PC-9 (cell line): ENCODE measurements around the gene SLC35F3. TPM values are rescaled to one million over a fixed set of nuclear protein-coding genes. Genes with fewer than 3 reads are reported as not detected.

Source experiments
- BruUV-seq: library from RNA; stranded (reverse); fragments of 400-500 nt; replicated peaks from 2 replicates; lab custom pipeline; 2021; lab: Mats Ljungman, UMichigan
- CTCF ChIA-PET: fragments of 300-600 bp; sonication (Branson Sonifier 250); formaldehyde crosslinking; loops from one replicate; lab custom pipeline; 2022; ENCODE audit warnings: antibody characterized with exemption; lab: Charles Lee
- POLR2A ChIA-PET: fragments of 300-600 bp; sonication (Branson Sonifier 250); formaldehyde crosslinking; loops from one replicate; lab custom pipeline; 2022; ENCODE audit warnings: antibody characterized with exemption; ENCODE audit not compliant: unreplicated experiment; lab: Charles Lee
- DNase-seq, 2 experiments: peaks; one replicate each; pipeline versions ENCODE4 v3.0.0 to v3.0.0-alpha.2; 2015 to 2022; ENCODE audit warnings: mixed read lengths in 1 of 2
- H2AFZ ChIP-seq: fragments of 200-600 bp; sonication (generic); 2 replicates; pipeline ENCODE4 v1.8.1; 2017; ENCODE audit warnings: antibody characterized with exemption
- H3F3A ChIP-seq: fragments of 200-600 bp; sonication (generic); 2 replicates; pipeline ENCODE4 v1.8.1; 2017; ENCODE audit warnings: antibody characterized with exemption, mild to moderate bottlenecking, low read depth; ENCODE audit not compliant: insufficient read depth
- H3K27ac ChIP-seq: fragments of 200-600 bp; sonication (generic); 2 replicates; pipeline ENCODE4 v1.6.1; 2016; ENCODE audit warnings: mixed run types
- H3K27me3 ChIP-seq: fragments of 200-600 bp; sonication (generic); 2 replicates; pipeline ENCODE4 v1.6.1; 2016; ENCODE audit warnings: low read depth, mixed run types; ENCODE audit not compliant: insufficient read depth
- H3K36me3 ChIP-seq: fragments of 200-600 bp; sonication (generic); 2 replicates; pipeline ENCODE4 v1.6.1; 2016; ENCODE audit warnings: low read depth, mixed run types
- H3K4me1 ChIP-seq: fragments of 200-600 bp; sonication (generic); replicated peaks from 2 replicates; pipeline ENCODE4 v1.6.1; 2016; ENCODE audit warnings: mixed run types; ENCODE audit not compliant: insufficient read depth
- H3K4me2 ChIP-seq: fragments of 200-600 bp; sonication (generic); 2 replicates; pipeline ENCODE4 v1.6.1; 2017; ENCODE audit warnings: mixed run types
- H3K4me3 ChIP-seq: fragments of 200-600 bp; sonication (generic); 2 replicates; pipeline ENCODE4 v1.6.1; 2016; ENCODE audit warnings: mixed run types
- H3K79me2 ChIP-seq: fragments of 200-600 bp; sonication (generic); 2 replicates; pipeline ENCODE4 v1.6.1; 2017; ENCODE audit warnings: low read depth, mixed run types
- H3K9me2 ChIP-seq: fragments of 200-600 bp; sonication (generic); 2 replicates; pipeline ENCODE4 v1.8.1; 2017; ENCODE audit warnings: mild to moderate bottlenecking; ENCODE audit not compliant: insufficient read depth
- H3K9me3 ChIP-seq: fragments of 200-600 bp; sonication (generic); 2 replicates; pipeline ENCODE4 v1.8.1; 2016; ENCODE audit warnings: low read depth; ENCODE audit not compliant: insufficient read depth
- H4K20me1 ChIP-seq: fragments of 200-600 bp; sonication (generic); 2 replicates; pipeline ENCODE4 v1.8.1; 2017; ENCODE audit not compliant: insufficient read depth
- EZH2 ChIP-seq: fragments of 200-600 bp; sonication (generic); IDR thresholded peaks from 2 replicates; pipeline ENCODE4 v1.8.0; 2017; ENCODE audit warnings: antibody characterized with exemption, low read depth
- intact Hi-C: fragments of 100-400 bp; cut with micrococcal nuclease; formaldehyde crosslinking; loops from one replicate; pipeline ENCODE4 v1.10.0; 2022; ENCODE audit not compliant: unreplicated experiment
- total RNA-seq: library from RNA; stranded (reverse); gene quantifications from 2 replicates; pipeline ENCODE4 v1.2.3, GENCODE V29; 2021
- TF ChIP-seq, protein P1 (sequence below): fragments of 200-600 bp; sonication (generic); conservative IDR thresholded peaks from 2 replicates; pipeline ENCODE4 v1.6.1; 2017; ENCODE audit warnings: mixed run types, antibody characterized with exemption, mild to moderate bottlenecking, moderate library complexity

SLC35F3 gene
- total RNA-seq, 1 experiment from 2014 or later: 6.1 TPM

DNA sequence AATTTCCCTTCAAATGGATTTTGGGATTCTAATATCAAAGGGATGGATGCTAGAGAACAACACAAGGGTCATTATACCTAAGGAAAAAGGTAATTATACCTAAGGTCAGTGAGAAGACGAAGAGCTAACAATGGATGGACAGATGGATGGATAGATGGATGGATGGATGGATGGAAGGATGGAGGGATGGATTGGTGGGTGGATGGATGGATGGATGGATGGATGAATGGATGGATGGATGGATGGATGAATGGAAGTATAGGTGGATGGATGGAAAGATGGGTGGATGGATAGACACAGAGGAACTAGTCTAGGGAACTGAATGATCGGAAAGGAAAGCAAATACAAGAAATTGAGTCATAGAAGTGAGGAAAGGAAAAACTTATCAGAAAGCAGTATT, 34.0 kb downstream of the SLC35F3 start:
- DNase-seq: no peak
- H3K36me3 ChIP-seq: no peaks in the 10 kb centered on the region
- 0 out of 2 replicates have a peak, but pooled peaks cover 4% of the 10 kb centered on the region for H3K9me3 ChIP-seq
- H3K4me3 ChIP-seq: no peak overlapping the region
- TF ChIP-seq, protein P1, sequence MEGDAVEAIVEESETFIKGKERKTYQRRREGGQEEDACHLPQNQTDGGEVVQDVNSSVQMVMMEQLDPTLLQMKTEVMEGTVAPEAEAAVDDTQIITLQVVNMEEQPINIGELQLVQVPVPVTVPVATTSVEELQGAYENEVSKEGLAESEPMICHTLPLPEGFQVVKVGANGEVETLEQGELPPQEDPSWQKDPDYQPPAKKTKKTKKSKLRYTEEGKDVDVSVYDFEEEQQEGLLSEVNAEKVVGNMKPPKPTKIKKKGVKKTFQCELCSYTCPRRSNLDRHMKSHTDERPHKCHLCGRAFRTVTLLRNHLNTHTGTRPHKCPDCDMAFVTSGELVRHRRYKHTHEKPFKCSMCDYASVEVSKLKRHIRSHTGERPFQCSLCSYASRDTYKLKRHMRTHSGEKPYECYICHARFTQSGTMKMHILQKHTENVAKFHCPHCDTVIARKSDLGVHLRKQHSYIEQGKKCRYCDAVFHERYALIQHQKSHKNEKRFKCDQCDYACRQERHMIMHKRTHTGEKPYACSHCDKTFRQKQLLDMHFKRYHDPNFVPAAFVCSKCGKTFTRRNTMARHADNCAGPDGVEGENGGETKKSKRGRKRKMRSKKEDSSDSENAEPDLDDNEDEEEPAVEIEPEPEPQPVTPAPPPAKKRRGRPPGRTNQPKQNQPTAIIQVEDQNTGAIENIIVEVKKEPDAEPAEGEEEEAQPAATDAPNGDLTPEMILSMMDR: no peak
- TF ChIP-seq EZH2: no peak
- H3K79me2 ChIP-seq: no peaks in the 10 kb centered on the region
- no peak overlapping the region for H2AFZ ChIP-seq
- no peaks in the 10 kb centered on the region for H3K9me2 ChIP-seq
- no peaks in the 10 kb centered on the region for H4K20me1 ChIP-seq
- no peaks in the 10 kb centered on the region for H3K4me1 ChIP-seq
- no TSS peak for BruUV-seq
- CTCF ChIA-PET: no interaction called here
- H3F3A ChIP-seq: no peaks in the 10 kb centered on the region
- H3K4me2 ChIP-seq: no peak overlapping the region
- POLR2A ChIA-PET: no interaction called here
- no peak overlapping the region for H3K27ac ChIP-seq
- H3K27me3 ChIP-seq: no peaks in the 10 kb centered on the region
- intact Hi-C loops: no loop called here

DNA sequence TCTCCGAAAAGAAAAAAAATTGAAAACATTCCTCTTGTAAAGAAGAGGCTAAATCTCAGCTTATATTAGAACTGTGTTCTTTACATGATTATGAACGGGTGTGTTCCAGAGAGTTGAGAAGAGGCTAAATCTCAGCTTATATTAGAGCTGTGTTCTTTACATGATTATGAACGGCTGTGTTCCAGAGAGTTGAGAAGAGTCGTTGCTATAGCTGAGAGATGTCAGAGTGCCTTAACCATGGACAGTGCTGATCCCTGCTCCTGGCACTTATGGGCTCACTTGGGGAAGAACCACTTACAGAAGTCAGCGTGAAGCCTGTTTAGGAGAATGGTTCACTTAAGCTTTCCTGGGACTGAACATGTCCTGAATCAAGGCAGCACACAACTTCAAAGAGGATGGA, 35.0 kb downstream of the SLC35F3 start:
- no peak overlapping the region for H3K27ac ChIP-seq
- no peak overlapping the region for H3K4me3 ChIP-seq
- H3K9me3 ChIP-seq: 0 out of 2 replicates have a peak, but pooled peaks cover 4% of the 10 kb centered on the region
- no peaks in the 10 kb centered on the region for H3F3A ChIP-seq
- H3K9me2 ChIP-seq: no peaks in the 10 kb centered on the region
- intact Hi-C loops: no loop called here
- TF ChIP-seq, protein P1: no peak
- TF ChIP-seq EZH2: no peak
- CTCF ChIA-PET: no interaction called here
- H2AFZ ChIP-seq: no peak overlapping the region
- H3K79me2 ChIP-seq: no peaks in the 10 kb centered on the region
- H3K4me1 ChIP-seq: no peaks in the 10 kb centered on the region
- no peak for DNase-seq
- H3K4me2 ChIP-seq: no peak overlapping the region
- no peaks in the 10 kb centered on the region for H3K36me3 ChIP-seq
- H3K27me3 ChIP-seq: no peaks in the 10 kb centered on the region
- POLR2A ChIA-PET: no interaction called here
- no TSS peak for BruUV-seq
- no peaks in the 10 kb centered on the region for H4K20me1 ChIP-seq

DNA sequence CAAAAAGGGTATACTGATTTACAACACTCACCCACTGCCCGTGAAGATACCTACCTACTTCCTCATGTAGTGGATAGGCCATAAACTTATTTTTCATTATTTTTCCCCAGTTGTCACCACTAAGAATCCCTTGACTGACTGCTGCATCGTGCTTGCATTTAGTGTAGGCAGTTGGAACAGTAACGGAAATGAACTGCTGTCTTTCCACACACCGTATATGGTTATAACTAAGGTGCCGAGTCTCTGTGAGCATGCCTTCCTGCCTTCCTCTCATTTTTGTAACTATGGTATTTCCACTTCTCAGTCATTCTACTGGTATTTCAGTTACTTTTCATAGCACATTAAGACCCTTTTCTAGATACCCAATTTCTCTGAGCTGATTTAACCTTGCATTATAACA, 36.4 kb downstream of the SLC35F3 start:
- no peaks in the 10 kb centered on the region for H3K9me2 ChIP-seq
- H3K79me2 ChIP-seq: no peaks in the 10 kb centered on the region
- no peak overlapping the region for H3K27ac ChIP-seq
- no peaks in the 10 kb centered on the region for H3F3A ChIP-seq
- POLR2A ChIA-PET: no interaction called here
- H2AFZ ChIP-seq: no peak overlapping the region
- H3K4me1 ChIP-seq: peaks cover 4% of the 10 kb centered on the region; the same call in 1 of the 2 replicates
- CTCF ChIA-PET: no interaction called here
- no peaks in the 10 kb centered on the region for H3K27me3 ChIP-seq
- no peak overlapping the region for H3K4me3 ChIP-seq
- no peaks in the 10 kb centered on the region for H3K36me3 ChIP-seq
- no peaks in the 10 kb centered on the region for H4K20me1 ChIP-seq
- no TSS peak for BruUV-seq
- intact Hi-C loops: no loop called here
- no peak overlapping the region for H3K4me2 ChIP-seq
- no peak for DNase-seq
- TF ChIP-seq, protein P1: no peak
- no peak for TF ChIP-seq EZH2
- H3K9me3 ChIP-seq: 0 out of 2 replicates have a peak, but pooled peaks cover 4% of the 10 kb centered on the region
